Lung (tissue), 12 donors: Measurements from ENCODE around the gene CENPM. TPM values are rescaled to one million over a fixed set of nuclear protein-coding genes. Genes with fewer than 3 reads are reported as not detected.

Experiments used
- ATAC-seq: fragments of 200-7000 bp; cut with Tn5 transposase; one replicate; pipeline ENCODE4 v1.9.1; 2020; ENCODE audit warnings: moderate number of reproducible peaks; ENCODE audit not compliant: insufficient read depth, low FRiP score
- DNase-seq, 3 donors: peaks; one replicate each; pipeline ENCODE4 v3.0.0-alpha.2; 2013 to 2017
- H3K27ac ChIP-seq, 2 donors: one replicate each; pipeline ENCODE4 v1.5.1; 2013; ENCODE audit warnings: mild to moderate bottlenecking in 2 of 2, moderate library complexity in 2 of 2, control low read depth in 1 of 2, inconsistent platforms in 1 of 2, low read depth in 1 of 2, low read length in 1 of 2
- H3K27me3 ChIP-seq, 3 donors: one replicate each; pipeline ENCODE4 v1.5.1; 2013; ENCODE audit warnings: low read length in 2 of 3; ENCODE audit not compliant: control insufficient read depth in 3 of 3, insufficient read depth in 3 of 3
- H3K36me3 ChIP-seq, 4 donors: one replicate each; pipeline ENCODE4 v1.5.1; 2013; ENCODE audit warnings: low read length in 4 of 4, mild to moderate bottlenecking in 1 of 4, moderate library complexity in 1 of 4; ENCODE audit not compliant: control insufficient read depth in 4 of 4, insufficient read depth in 4 of 4
- H3K4me1 ChIP-seq, 5 donors: one replicate each; pipeline ENCODE4 v1.5.1; 2013; ENCODE audit warnings: low read length in 5 of 5, mild to moderate bottlenecking in 2 of 5, moderate library complexity in 1 of 5; ENCODE audit not compliant: control insufficient read depth in 5 of 5, insufficient read depth in 5 of 5
- H3K4me3 ChIP-seq: one replicate; pipeline ENCODE4 v1.5.1; 2013; ENCODE audit warnings: mild to moderate bottlenecking, control low read depth, moderate library complexity
- H3K9ac ChIP-seq, 2 donors: one replicate each; pipeline ENCODE4 v1.5.1; 2013; ENCODE audit warnings: low read length in 2 of 2, control low read depth in 1 of 2; ENCODE audit not compliant: insufficient read depth in 1 of 2
- H3K9me3 ChIP-seq, 4 donors: one replicate each; pipeline ENCODE4 v1.5.1; 2013; ENCODE audit warnings: low read length in 3 of 4, mild to moderate bottlenecking in 1 of 4, moderate library complexity in 1 of 4; ENCODE audit not compliant: control insufficient read depth in 4 of 4, insufficient read depth in 3 of 4
- CTCF ChIP-seq: IDR thresholded peaks from 2 replicates; pipeline ENCODE4 v1.5.1; 2012; ENCODE audit warnings: mild to moderate bottlenecking; ENCODE audit errors: control extremely low read depth, extremely low read depth
- WGBS, 2 donors: extraction: QIAGEN DNeasy Blood & Tissue Kit; methylation state at CpG; one replicate each; pipeline ENCODE4 v1.1.7; 2013; 5-methylcytosine and 5-hydroxymethylcytosine counted together
- polyA plus RNA-seq, 2 donors: library from polyadenylated mRNA; stranded (reverse); fragments of 200-250 nt; gene quantifications; one replicate each; pipeline ENCODE4 v1.2.1, GENCODE V29; 2013
- total RNA-seq, 2 donors: library from RNA; depleted of rRNA in 1 of 2; stranded (reverse); fragments of >200 nt in 1 of 2; gene quantifications; one replicate each; pipeline ENCODE4 v1.2.1, GENCODE V29; 2014 to 2021
- donor health status: control.
- donor health status: control.
- donor health status: Bipolar disorder and iron deficiency.
- donor health status: healthy.
- donor health status: DM: yes; HTN: yes; CAD: no.

CENPM gene
- total and polyA plus RNA-seq, 4 donors: 9.9 to 20.5 (median 14.5) TPM

GRCh38 chr22:41970601-41971000 lies 23.6 kb upstream of the CENPM start:
- H3K9ac ChIP-seq: no peak overlapping the region
- H3K4me3 ChIP-seq: no peak overlapping the region
- peaks cover 0 to 7% (median 0%) of the 10 kb centered on the region in 5 donors for H3K4me1 ChIP-seq
- H3K36me3 ChIP-seq: no peaks in the 10 kb centered on the region
- TF ChIP-seq CTCF: no peak
- ATAC-seq (no peak), DNase-seq (no peak)
- H3K27ac ChIP-seq: no peak overlapping the region
- 86 to 89% methylated on average over 2 of the region's 2 CpGs for WGBS, 2 donors
- H3K27me3 ChIP-seq: peaks cover 0 to 11% (median 11%) of the 10 kb centered on the region in 3 donors
- H3K9me3 ChIP-seq: no peaks in the 10 kb centered on the region

GRCh38 chr22:41969110-41969646 lies 22.2 kb upstream of the CENPM start, which contains the start of gene SEPTIN3:
TSS of gene SEPTIN3 (plus strand) at chr22:41969443. CDS start at chr22:41971493, 2,050 bp downstream.
- DNase-seq (no peak), ATAC-seq (no peak)
- 75 to 82% methylated on average over 7 to 8 of the region's 8 CpGs for WGBS, 2 donors
- TF ChIP-seq CTCF: no peak
- Histone ChIP-seq H3K9ac (no peak within 1 kb of the TSS), H3K4me3 (no peak within 1 kb of the TSS), H3K4me1 (peaks cover 0 to 4% (median 2%) of the 10 kb centered on the region in 5 donors), H3K27ac (no peak within 1 kb of the TSS), H3K36me3 (no peaks in the 10 kb centered on the region), H3K27me3 (peaks cover 0 to 3% (median 2%) of the 10 kb centered on the region in 3 donors), H3K9me3 (no peaks in the 10 kb centered on the region)

- DNase-seq (no peak), ATAC-seq (no peak)
- no peak overlapping the region for H3K9ac ChIP-seq
- H3K4me3 ChIP-seq: no peak overlapping the region
- WGBS, 2 donors: 44 to 66% methylated on average over 9 of the region's 9 CpGs
- H3K4me1 ChIP-seq: peaks cover 0 to 7% (median 2%) of the 10 kb centered on the region in 5 donors
- H3K27ac ChIP-seq: no peak overlapping the region
- H3K36me3 ChIP-seq: no peaks in the 10 kb centered on the region
- peaks cover 0 to 3% (median 2%) of the 10 kb centered on the region in 3 donors for H3K27me3 ChIP-seq
- no peaks in the 10 kb centered on the region for H3K9me3 ChIP-seq
- TF ChIP-seq CTCF: no peak
Measured at GRCh38 chr22:41968601-41969000, 21.6 kb upstream of the CENPM start.
